Endothelial cell of umbilical vein (primary cell): ENCODE results near the gene CDRT15. TPM values are rescaled to one million over a fixed set of nuclear protein-coding genes. Genes with fewer than 3 reads are reported as not detected.

Experiments
- BruUV-seq: library from RNA; stranded (reverse); fragments of 400-500 nt; replicated peaks from 2 replicates; lab custom pipeline; 2021; lab: Mats Ljungman, UMichigan
- CTCF ChIA-PET: fragments of 300-600, 350-600 bp; sonication (Branson Sonifier 250); formaldehyde crosslinking; loops from one replicate; lab custom pipeline; 2021; ENCODE audit warnings: antibody characterized with exemption, inconsistent platforms; lab: Charles Lee
- POLR2A ChIA-PET: fragments of 300-600, 350-600 bp; sonication (Branson Sonifier 250); formaldehyde crosslinking; loops from one replicate; lab custom pipeline; 2021; ENCODE audit warnings: antibody characterized with exemption, inconsistent platforms; lab: Charles Lee
- DNase-seq: peaks from one replicate; pipeline ENCODE4 v3.0.0-alpha.2; 2011; ENCODE audit warnings: low read depth, low spot score
- FAIRE-seq: peaks from 2 replicates; lab custom pipeline; 2011; peaks lifted over from hg19 to GRCh38; lab: Jason Lieb, UNC
- H2AFZ ChIP-seq: 2 replicates; pipeline ENCODE4 v1.6.0; 2012; ENCODE audit warnings: low read depth, low read length, control low read depth, inconsistent platforms
- H3K27ac ChIP-seq: 2 replicates; pipeline ENCODE4 v1.5.1; 2011; ENCODE audit warnings: low read depth, mild to moderate bottlenecking, control low read depth, low read length, moderate library complexity; ENCODE audit not compliant: insufficient read depth
- H3K27me3 ChIP-seq, 2 experiments: 2 replicates each; pipeline versions ENCODE4 v1.6.0 to v1.6.1; 2011; ENCODE audit warnings: low read length in 2 of 2, mixed read lengths in 1 of 2; ENCODE audit not compliant: control insufficient read depth in 2 of 2, insufficient read depth in 2 of 2
- H3K36me3 ChIP-seq, 2 experiments: 2 replicates in 1 of 2; 3 replicates in 1 of 2; pipeline ENCODE4 v1.5.1; 2011; ENCODE audit warnings: low read length in 2 of 2, mild to moderate bottlenecking in 1 of 2, moderate library complexity in 1 of 2; ENCODE audit not compliant: control insufficient read depth in 2 of 2, insufficient read depth in 2 of 2; ENCODE audit errors: extremely low read depth in 1 of 2
- H3K4me1 ChIP-seq: 3 replicates; pipeline ENCODE4 v1.5.1; 2011; ENCODE audit warnings: mild to moderate bottlenecking, low read length; ENCODE audit not compliant: control insufficient read depth, insufficient read depth; ENCODE audit errors: extremely low read depth
- H3K4me2 ChIP-seq: 2 replicates; pipeline ENCODE4 v1.6.1; 2011; ENCODE audit warnings: low read length, control low read depth, mixed read lengths; ENCODE audit not compliant: insufficient read depth
- H3K4me3 ChIP-seq, 3 experiments: fragments of 200-600 bp in 1 of 3; sonication (generic), shearing (Covaris generic) in 1 of 3; replicated peaks in 1 of 3; 2 replicates each; pipeline ENCODE4 v1.5.1; 2011 to 2016; ENCODE audit warnings: control low read depth in 3 of 3, low read length in 3 of 3, mild to moderate bottlenecking in 2 of 3, inconsistent platforms in 1 of 3, low read depth in 1 of 3, moderate library complexity in 1 of 3; ENCODE audit not compliant: insufficient read depth in 1 of 3
- H3K79me2 ChIP-seq: 2 replicates; pipeline ENCODE4 v1.6.0; 2012; ENCODE audit warnings: low read length, inconsistent platforms; ENCODE audit not compliant: control insufficient read depth, insufficient read depth
- H3K9ac ChIP-seq: replicated peaks from 2 replicates; pipeline ENCODE3; 2011; ENCODE audit warnings: low read length, control low read depth; ENCODE audit not compliant: insufficient read depth; ENCODE audit errors: extremely low read depth
- H3K9me1 ChIP-seq: replicated peaks from 3 replicates; pipeline ENCODE4 v1.6.0; 2011; ENCODE audit warnings: mild to moderate bottlenecking, low read length; ENCODE audit not compliant: control insufficient read depth, insufficient read depth; ENCODE audit errors: extremely low read depth
- H3K9me3 ChIP-seq: replicated peaks from 2 replicates; pipeline ENCODE4 v1.5.1; 2012; ENCODE audit warnings: low read length, inconsistent platforms; ENCODE audit not compliant: control insufficient read depth, insufficient read depth
- H4K20me1 ChIP-seq: replicated peaks from 2 replicates; pipeline ENCODE3; 2011; ENCODE audit warnings: mild to moderate bottlenecking, low read length; ENCODE audit not compliant: control insufficient read depth, insufficient read depth; ENCODE audit errors: extremely low read depth
- CTCF ChIP-seq, 2 donors: IDR thresholded peaks; 1 replicate in 1 of 2; 2 replicates in 1 of 2; pipeline ENCODE4 v1.5.1; 2011; ENCODE audit warnings: low read length in 2 of 2, mild to moderate bottlenecking in 2 of 2, moderate library complexity in 2 of 2, control low read depth in 1 of 2, inconsistent platforms in 1 of 2, low read depth in 1 of 2; ENCODE audit not compliant: insufficient read depth in 1 of 2; ENCODE audit errors: extremely low read depth in 1 of 2
- EZH2 ChIP-seq: IDR thresholded peaks from 2 replicates; pipeline ENCODE4 v1.6.1; 2012; ENCODE audit warnings: borderline replicate concordance, low read depth, mild to moderate bottlenecking, moderate library complexity, low read length, inconsistent platforms; ENCODE audit not compliant: severe bottlenecking
- FOS ChIP-seq: IDR thresholded peaks from 2 replicates; pipeline ENCODE4 v1.6.1; 2011; ENCODE audit warnings: mild to moderate bottlenecking, low read length, moderate library complexity, borderline replicate concordance; ENCODE audit not compliant: insufficient read depth
- GATA2 ChIP-seq: IDR thresholded peaks from 2 replicates; pipeline ENCODE4 v1.7.0; 2011; ENCODE audit warnings: low read depth, mild to moderate bottlenecking, moderate library complexity, mixed read lengths, low read length; ENCODE audit not compliant: insufficient read length, insufficient read depth
- JUN ChIP-seq: IDR thresholded peaks from 2 replicates; pipeline ENCODE4 v1.6.1; 2011; ENCODE audit warnings: borderline replicate concordance, low read depth; ENCODE audit not compliant: insufficient read length, insufficient read depth
- MAX ChIP-seq: IDR thresholded peaks from 2 replicates; pipeline ENCODE4 v1.6.1; 2011; ENCODE audit not compliant: insufficient read depth, insufficient read length
- MYC ChIP-seq: IDR thresholded peaks from one replicate; pipeline ENCODE4 v1.6.1; 2011; ENCODE audit warnings: mild to moderate bottlenecking, low read depth, low read length
- POLR2A ChIP-seq: IDR thresholded peaks from 2 replicates; pipeline ENCODE4 v1.6.1; 2012; ENCODE audit warnings: low read depth, mild to moderate bottlenecking, control low read depth, low read length
- POLR2AphosphoS5 ChIP-seq: IDR thresholded peaks from 2 replicates; pipeline ENCODE4 v1.6.1; 2012; ENCODE audit warnings: low read depth, mild to moderate bottlenecking, control low read depth, low read length, moderate library complexity; ENCODE audit not compliant: insufficient read depth
- dilution Hi-C: fragments of 300-500 bp; cut with MboI; formaldehyde crosslinking; loops from one replicate; pipeline ENCODE4 v1.15.0; 2019; ENCODE audit warnings: low sequenced_read_pairs; ENCODE audit not compliant: extremely low pct_ligation_motif_present
- intact Hi-C: fragments of 100-400 bp; cut with micrococcal nuclease; formaldehyde crosslinking; loops from one replicate; pipeline ENCODE4 v1.10.0; 2022
- polyA plus RNA-seq, 4 experiments: library from polyadenylated mRNA; depleted of rRNA in 3 of 4; stranded (reverse) in 3 of 4; unstranded in 1 of 4; fragments of >200 nt; gene quantifications; 2 replicates each; pipeline versions ENCODE4 v1.2.1 to v1.2.3, GENCODE V29; 2011 to 2012; ENCODE audit warnings: missing spikeins in 1 of 4
- total RNA-seq: library from RNA; stranded (reverse); gene quantifications from 2 replicates; pipeline ENCODE4 v1.2.3, GENCODE V29; 2021

Gene CDRT15
- total and polyA plus RNA-seq, 2 donors (not counting 3 experiments of a cell fraction or from before 2014, with no cell fraction given) = not detected

GRCh38 chr17:14281530-14281929 lies 44.9 kb upstream of the CDRT15 start:
- H3K9me3 ChIP-seq = no peaks in the 10 kb centered on the region
- FAIRE-seq (no peak), DNase-seq (no peak)
- no peaks in the 10 kb centered on the region for H3K36me3 ChIP-seq
- no peak overlapping the region for H3K4me2 ChIP-seq
- BruUV-seq = no TSS peak
- no peak overlapping the region for H3K9ac ChIP-seq
- TF ChIP-seq GATA2 (no peak), POLR2AphosphoS5 (no peak), CTCF (IDR thresholded peaks at IDR 0.05; ENCODE audit: extremely low read depth in 1 of 2, insufficient read depth in 1 of 2, low read depth in 1 of 2, low read length in 2 of 2) (no peak), POLR2A (no peak), EZH2 (no peak), JUN (no peak), MAX (no peak), MYC (no peak), FOS (no peak)
- no peak overlapping the region for H3K27ac ChIP-seq
- H4K20me1 ChIP-seq = no peaks in the 10 kb centered on the region
- H2AFZ ChIP-seq = no peak overlapping the region
- H3K27me3 ChIP-seq = no peaks in the 10 kb centered on the region
- ChIA-PET POLR2A (no interaction called here), CTCF (no interaction called here)
- no peak overlapping the region for H3K4me3 ChIP-seq
- intact Hi-C loops (no loop called here), dilution Hi-C loops (no loop called here)
- H3K9me1 ChIP-seq = no peaks in the 10 kb centered on the region
- no peaks in the 10 kb centered on the region for H3K79me2 ChIP-seq
- H3K4me1 ChIP-seq = no peaks in the 10 kb centered on the region
